ENCODE results near the gene VIT.

Gene VIT

DNA sequence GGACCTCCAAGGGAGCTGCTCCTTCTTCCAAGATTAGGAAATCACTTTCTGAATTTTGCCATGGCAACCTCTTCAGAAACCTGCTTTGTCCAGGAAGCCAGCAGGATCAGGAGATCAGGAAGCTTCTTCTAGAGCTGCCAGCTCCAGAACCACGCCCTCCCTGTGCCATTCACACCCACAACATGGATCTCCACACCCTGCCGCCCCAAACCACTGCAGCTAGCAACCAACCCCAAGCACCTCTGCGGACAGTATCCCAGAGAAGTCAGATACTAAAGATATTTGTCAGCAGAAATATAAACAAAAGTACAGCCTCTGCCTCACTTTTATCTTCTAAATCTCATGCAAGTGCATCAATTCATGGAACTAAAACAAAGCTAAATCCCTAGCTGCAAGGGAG is 106.4 kb downstream of the VIT start:
- TF ChIP-seq, protein P1, sequence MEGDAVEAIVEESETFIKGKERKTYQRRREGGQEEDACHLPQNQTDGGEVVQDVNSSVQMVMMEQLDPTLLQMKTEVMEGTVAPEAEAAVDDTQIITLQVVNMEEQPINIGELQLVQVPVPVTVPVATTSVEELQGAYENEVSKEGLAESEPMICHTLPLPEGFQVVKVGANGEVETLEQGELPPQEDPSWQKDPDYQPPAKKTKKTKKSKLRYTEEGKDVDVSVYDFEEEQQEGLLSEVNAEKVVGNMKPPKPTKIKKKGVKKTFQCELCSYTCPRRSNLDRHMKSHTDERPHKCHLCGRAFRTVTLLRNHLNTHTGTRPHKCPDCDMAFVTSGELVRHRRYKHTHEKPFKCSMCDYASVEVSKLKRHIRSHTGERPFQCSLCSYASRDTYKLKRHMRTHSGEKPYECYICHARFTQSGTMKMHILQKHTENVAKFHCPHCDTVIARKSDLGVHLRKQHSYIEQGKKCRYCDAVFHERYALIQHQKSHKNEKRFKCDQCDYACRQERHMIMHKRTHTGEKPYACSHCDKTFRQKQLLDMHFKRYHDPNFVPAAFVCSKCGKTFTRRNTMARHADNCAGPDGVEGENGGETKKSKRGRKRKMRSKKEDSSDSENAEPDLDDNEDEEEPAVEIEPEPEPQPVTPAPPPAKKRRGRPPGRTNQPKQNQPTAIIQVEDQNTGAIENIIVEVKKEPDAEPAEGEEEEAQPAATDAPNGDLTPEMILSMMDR (IDR thresholded peaks at IDR 0.05; ENCODE audit: control insufficient read depth, insufficient read depth, low read depth, low read length, missing control alignments) = no peak
- no peak for DNase-seq (ENCODE audit: low read depth)
- no peak overlapping the region for H3K4me3 ChIP-seq (ENCODE audit: control insufficient read depth, low read depth, low read length)

DNA sequence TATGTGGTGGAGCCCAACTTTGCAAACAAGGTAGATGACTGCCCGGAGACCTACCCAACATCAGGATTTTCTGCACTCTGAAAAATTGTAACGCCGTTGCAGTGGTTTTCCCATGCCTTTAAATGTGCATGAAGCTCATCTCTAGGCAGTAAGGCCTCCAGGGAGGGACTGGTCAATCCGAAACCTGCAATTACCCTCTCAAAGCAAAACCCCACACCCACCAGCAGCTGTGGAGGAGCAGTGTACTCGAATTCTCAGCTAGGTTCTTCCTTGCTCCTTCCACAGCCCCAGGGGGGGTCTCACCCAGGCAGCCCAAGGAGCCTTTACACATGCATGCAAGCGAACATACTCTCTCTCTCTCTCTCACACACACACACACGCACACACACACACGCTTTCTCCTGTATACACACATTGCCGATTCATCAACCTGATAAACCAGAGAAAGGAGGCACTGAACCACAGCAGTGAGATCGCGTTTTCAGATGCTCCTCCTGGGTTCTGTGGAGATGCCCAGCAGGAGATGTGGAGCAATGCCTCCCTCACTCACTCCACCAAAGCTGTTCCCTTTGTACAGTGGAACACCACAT is 109.2 kb downstream of the VIT start:
- TF ChIP-seq, protein P1 (IDR thresholded peaks at IDR 0.05; ENCODE audit: control insufficient read depth, insufficient read depth, low read depth, low read length, missing control alignments) = no peak
- DNase-seq (ENCODE audit: low read depth) = no peak
- H3K4me3 ChIP-seq (ENCODE audit: control insufficient read depth, low read depth, low read length) = no peak overlapping the region

DNA sequence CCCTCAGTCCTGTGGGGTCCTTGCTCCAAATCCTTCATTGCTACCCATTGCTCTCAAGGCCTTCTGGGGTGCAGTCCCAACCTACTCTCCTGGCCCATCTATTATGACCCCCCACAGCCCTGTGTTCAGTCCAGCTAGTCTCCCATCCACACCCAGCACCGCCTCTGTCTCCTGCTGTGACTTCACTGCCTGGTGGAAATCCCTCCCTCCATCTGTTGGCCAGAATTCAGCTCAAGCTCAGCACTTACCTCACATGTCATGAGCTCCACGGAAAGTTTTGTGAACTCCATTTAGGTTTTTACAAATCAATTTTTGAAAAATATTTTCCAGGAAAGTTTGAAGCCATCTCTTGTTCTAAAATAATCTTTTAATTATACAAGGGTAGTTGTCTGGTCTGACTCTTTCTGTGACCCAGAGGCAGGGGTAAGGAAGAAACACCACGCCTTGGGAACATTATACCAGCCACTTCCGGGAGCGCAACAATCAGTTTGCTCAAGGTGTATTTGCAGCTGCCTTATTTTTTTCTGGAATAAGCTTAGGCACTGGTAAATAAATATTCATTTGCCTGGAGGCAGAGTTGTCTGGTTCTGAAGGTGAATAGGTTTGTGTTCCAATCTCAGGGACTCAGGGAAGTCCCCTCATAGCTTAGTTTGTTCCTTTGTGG is 110.8 kb downstream of the VIT start:
- no peak for DNase-seq (ENCODE audit: low read depth)
- TF ChIP-seq, protein P1 (IDR thresholded peaks at IDR 0.05; ENCODE audit: control insufficient read depth, insufficient read depth, low read depth, low read length, missing control alignments) = no peak
- H3K4me3 ChIP-seq (ENCODE audit: control insufficient read depth, low read depth, low read length) = no peak overlapping the region

DNA sequence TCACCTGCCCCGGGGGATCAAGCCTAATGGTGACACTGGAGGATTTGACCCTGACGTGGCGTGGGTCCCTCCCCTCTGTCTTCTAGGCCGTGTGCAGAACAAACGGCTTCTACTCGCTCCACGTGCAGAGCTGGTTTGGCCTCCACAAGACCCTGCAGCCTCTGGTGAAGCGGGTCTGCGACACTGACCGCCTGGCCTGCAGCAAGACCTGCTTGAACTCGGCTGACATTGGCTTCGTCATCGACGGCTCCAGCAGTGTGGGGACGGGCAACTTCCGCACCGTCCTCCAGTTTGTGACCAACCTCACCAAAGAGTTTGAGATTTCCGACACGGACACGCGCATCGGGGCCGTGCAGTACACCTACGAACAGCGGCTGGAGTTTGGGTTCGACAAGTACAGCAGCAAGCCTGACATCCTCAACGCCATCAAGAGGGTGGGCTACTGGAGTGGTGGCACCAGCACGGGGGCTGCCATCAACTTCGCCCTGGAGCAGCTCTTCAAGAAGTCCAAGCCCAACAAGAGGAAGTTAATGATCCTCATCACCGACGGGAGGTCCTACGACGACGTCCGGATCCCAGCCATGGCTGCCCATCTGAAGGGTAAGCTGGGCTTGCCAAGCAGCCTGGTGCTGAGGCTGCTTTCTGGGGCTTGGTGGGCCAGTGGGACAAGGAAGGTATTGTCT is 112.0 kb downstream of the VIT start:
- H3K4me3 ChIP-seq (ENCODE audit: control insufficient read depth, low read depth, low read length) = no peak overlapping the region
- DNase-seq (ENCODE audit: low read depth) = no peak
- TF ChIP-seq, protein P1 (IDR thresholded peaks at IDR 0.05; ENCODE audit: control insufficient read depth, insufficient read depth, low read depth, low read length, missing control alignments) = no peak

DNA sequence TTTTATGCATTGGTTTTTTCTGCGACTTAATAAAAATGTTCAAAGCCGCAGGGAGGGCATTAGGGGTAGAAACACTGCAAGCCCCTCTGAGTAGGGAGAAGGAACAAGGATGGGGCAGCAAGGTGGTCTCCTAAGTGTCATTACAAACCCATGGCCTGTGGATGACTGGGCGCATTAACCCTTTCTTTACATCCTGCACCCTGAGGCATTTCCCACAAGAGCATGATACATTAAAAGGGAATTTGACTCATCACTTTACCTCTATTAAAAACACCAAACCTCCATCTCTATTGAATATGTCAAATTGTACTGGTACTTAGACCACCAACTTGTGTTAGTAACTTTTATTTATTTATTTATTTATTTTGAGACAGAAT is 112.5 kb downstream of the VIT start:
- DNase-seq (ENCODE audit: low read depth) = no peak
- TF ChIP-seq, protein P1 (IDR thresholded peaks at IDR 0.05; ENCODE audit: control insufficient read depth, insufficient read depth, low read depth, low read length, missing control alignments) = no peak
- H3K4me3 ChIP-seq (ENCODE audit: control insufficient read depth, low read depth, low read length) = no peak overlapping the region

DNA sequence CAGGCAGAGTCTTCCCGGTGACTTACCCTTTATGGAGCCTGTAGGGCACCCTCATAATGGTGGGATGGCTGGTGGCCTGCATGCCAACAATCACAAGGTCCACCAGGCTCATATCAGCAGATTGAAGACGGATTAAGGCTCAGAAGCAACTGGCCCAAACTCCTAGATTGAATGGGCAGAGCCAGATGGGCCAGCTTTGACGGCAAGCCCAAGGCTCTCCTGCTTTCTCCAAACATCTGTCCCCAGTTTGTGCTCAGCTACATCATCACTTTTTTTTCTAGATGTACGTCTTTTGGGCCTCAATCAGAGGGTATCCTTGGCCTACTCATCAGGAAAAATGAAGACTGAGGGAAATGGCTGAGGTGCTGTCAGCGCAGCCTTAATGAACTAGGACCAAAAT is 114.6 kb downstream of the VIT start:
- TF ChIP-seq, protein P1 (IDR thresholded peaks at IDR 0.05; ENCODE audit: control insufficient read depth, insufficient read depth, low read depth, low read length, missing control alignments) = no peak
- no peak overlapping the region for H3K4me3 ChIP-seq (ENCODE audit: control insufficient read depth, low read depth, low read length)
- DNase-seq (ENCODE audit: low read depth) = no peak

All from AG09309 (cell line).